GM10847 (cell line): ENCODE results near the gene FTMT.

Experiments
- POLR2A ChIP-seq: IDR thresholded peaks from 2 replicates; pipeline ENCODE4 v1.6.1; 2011; ENCODE audit not compliant: insufficient read length; ENCODE audit errors: extremely low read depth

The FTMT gene

DNA sequence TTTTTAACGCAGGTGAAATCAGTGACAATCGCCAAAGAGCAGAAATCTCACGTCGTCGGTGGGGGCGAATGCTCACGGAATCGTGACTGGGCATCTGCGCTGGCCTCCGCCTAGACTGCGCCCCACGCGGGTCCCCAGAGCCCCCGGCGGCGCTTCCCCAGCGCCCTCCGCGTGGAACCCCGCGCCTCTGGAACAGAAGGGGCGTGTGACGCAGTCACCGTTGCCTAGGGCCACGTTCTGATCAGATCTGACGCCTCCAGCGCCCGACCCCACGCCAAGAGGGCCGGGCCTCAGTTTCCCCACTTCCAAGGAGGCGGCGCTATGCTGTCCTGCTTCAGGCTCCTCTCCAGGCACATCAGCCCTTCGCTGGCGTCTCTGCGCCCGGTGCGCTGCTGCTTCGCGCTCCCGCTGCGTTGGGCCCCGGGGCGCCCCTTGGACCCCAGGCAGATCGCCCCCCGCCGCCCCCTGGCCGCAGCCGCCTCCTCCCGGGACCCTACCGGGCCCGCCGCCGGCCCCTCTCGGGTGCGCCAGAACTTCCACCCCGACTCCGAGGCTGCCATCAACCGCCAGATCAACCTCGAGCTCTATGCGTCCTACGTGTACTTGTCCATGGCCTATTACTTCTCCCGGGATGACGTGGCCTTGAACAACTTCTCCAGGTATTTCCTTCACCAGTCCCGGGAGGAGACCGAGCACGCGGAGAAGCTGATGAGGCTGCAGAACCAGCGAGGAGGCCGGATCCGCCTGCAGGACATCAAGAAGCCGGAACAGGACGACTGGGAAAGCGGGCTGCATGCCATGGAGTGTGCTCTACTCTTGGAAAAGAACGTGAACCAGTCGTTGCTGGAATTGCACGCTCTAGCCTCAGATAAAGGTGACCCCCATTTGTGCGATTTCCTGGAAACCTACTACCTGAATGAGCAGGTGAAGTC, at the start of gene FTMT:
Gene FTMT (plus strand): TSS at position 240 of the 932 bp plus-strand sequence. CDS start 82 bp downstream, at position 322.
- no peak for TF ChIP-seq POLR2A

DNA sequence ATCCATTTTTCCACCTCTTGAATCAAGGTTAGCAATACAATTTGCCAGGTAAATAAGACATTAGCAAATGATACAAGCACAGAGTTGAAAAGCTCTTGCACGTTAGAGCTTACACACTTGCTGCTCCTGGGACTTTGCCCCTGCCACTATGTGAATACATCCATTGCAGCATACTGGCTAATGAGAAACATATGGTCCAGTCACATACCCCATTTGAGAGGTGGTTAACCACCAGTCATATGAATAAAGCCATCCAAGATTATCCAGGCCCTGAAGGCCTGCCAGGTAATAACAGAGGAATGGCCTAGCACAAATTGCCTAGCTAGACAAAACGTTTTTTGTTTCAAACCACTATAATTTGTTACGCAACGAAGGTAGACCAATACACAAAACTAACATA, 45.8 kb upstream of the FTMT start:
- TF ChIP-seq POLR2A: no peak

DNA sequence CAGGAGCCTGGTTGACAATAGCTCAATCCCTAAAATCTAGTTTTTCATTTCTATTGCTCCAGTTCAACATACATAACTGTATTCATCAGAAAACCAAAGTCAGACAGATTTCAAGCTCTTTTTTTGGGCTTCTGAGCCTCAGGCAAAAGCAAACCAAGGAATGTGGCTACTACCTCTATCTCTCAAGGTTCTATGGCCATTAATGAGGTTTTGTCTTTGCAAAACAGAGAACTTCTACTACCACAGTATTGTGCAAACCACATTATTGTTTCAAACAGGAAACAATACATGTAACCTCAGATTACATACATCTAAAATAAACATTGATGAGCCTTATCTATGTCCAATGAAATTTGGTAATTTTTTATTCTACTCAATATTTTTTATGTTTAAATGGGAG, 35.5 kb upstream of the FTMT start:
- TF ChIP-seq POLR2A: no peak

DNA sequence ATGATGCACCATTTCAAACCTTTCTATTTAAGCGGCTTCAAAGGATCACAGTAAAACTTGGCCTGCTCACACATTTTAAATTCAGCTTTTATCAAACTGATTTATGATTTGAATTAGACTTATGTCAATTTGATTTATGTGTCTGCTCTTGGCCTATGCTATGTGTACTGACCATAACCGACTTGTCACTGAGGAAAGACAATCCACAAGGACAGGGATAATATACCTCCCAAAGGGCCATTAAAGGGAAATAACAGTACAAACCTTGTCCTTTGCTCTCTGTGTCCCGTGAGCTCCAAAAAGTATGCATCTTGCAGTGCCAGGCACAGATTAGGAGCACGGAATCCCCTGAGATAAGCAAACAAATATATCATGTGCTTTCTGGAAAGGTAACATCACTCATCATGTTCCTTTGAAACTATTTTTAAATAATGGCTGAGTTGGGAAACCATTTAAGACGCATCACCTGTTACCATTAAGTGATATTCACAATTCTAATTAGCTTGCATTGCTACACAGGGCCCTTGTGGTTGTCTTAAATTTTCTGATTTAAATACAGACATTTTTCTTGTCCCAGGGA, 31.9 kb upstream of the FTMT start:
- TF ChIP-seq POLR2A: no peak

DNA sequence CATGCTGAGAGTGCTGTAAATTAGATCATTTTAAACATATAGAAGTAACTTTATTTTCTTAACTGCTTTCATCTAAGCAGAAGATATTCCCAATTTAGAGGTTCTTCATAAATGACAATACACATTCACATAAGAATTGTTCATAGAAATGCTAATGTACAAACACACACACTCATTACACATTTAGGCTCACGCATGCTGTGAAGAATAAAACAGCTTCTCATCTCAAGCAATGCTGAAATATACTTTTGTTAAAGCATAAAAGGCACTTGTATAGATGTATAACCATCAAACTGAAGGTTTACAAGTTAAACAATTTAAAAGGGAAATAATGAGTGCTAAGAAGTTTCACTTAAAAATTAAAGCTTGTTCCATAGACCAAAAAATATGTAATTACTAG, 18.1 kb upstream of the FTMT start:
- no peak for TF ChIP-seq POLR2A

DNA sequence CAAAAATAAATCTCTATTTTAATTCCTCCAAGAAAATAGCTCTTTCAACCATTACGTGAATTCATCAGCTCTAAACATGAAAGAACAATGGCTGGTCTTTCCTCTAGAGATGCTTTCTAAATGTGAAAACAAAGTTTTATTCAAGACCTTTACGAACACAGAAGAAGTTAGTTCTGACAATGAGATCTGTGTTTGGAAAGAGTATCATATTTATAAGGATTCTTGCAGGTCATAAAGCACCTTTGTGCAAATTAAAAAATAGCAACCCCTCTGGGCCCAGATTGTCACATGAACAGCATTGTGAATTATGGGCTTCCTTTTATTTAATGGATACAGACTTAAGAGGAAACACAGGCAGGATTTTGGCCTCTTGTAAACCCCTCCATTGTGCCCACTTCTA, 17.7 kb upstream of the FTMT start:
- no peak for TF ChIP-seq POLR2A

DNA sequence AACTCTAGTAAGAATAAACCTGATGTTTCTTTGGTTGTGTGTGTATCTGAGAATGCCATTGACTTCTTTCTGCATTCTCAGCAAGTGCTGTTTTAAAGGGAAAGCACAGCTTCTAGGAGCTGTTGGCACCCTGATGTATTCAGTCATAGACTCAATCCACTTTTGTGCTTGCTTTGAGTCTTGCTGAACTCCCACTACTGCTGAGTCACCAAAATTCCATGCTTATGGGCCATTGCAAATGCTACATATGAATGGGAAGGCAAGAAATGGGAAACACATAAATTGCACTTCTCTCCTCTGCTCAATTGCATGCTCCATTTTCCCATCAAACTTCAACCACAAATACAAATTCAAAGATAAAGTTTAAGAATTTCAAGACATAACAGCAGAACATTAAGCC, 9.8 kb upstream of the FTMT start:
- TF ChIP-seq POLR2A: no peak

DNA sequence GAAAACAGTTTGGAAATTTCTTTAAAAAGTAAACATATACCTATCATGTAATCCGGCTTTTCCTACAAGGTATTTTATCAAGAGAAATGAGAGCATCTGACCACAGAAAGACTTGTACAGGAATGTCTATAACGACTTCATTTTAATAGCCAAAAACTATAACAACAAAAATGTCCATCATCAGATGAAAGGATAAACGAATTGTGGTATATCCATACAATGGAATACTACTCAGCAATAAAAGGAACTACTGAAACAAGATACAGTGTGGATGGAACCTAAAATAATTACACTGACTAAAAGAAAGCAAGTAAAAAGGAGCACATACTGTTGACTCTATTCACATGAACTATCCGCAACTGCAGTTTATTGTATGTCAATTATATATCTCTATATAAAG, 1.4 kb upstream of the FTMT start:
- TF ChIP-seq POLR2A: no peak

DNA sequence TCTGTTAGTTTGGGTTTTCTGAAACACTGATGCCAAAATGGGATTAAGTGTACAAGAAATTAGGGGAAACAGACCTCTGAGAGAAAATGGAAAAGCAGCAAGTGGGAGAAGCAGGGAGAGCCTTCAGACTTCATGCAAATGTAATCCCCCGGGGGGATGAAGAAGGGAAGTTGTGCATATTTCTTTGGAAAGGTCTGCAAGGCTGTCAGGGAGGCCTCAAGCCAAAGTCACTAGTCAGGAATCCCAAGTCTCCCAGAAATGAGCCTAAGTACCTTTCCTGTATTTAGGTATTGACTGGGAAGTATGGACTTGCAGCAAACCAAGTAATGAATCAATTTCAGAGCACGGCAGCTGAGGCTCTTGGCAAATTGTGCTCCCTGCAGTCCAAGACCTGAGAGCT, 2.2 kb downstream of the FTMT start:
- TF ChIP-seq POLR2A: no peak

DNA sequence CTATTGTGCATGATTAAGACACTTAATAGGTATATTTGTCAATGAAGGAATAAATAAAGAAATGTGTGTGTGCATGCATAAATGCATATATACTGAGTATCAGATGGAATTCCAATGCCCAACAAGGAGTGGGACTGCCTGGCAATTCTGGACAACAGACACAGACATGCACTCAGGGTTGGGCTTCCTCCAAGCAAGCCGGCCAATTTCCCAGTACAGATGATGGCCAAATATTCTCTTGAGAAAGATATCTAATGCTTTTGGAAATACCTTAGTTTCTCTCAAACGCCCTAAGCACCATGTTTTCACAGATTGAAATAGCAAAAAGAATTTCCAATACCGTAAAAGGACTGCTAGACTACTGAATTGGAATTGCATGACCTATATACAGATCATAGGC, 11.1 kb downstream of the FTMT start:
- no peak for TF ChIP-seq POLR2A

DNA sequence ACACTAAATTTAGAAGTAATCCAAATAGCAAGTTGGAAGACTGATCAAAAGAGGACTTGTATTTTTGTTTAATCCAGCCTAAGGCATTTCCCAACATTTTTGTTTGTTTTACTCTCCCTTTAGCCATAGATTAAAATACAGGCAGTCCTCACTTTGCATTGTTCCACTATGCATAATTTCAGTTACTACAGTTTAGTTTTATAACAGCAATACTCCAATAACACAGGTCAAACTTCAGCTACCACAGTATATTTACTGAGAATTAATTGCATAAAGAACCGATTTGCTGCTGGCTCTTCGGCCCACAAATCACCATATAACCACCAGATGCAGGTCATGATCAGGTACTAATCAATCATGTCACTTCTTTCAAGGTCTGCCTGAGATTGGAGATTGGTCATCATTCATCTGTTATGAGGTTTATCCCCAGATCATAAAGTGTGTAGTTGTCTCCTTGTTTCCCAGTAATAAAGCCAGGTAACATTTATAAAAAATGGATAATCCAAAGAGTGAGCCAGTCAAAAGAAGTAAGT, 12.1 kb downstream of the FTMT start:
- TF ChIP-seq POLR2A: no peak

DNA sequence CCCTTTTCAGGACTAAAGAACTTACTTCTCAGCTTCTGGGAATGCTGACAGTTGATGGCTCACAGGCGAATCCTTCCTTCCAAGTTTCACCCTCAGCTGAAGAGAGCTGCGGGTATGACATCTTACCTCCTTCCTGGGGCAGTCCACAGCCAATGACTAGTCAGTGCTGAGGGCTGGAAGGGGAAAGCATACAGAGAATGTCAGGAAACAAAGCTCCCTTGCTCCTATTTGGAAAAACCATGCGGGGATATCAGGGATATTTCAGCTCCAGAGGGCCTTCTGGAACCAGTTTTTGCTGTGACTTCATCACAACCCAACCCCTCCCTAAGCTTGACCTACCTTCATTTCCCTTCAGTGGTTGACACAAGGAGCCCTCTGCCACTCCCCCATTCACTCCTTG, 15.7 kb downstream of the FTMT start:
- no peak for TF ChIP-seq POLR2A

DNA sequence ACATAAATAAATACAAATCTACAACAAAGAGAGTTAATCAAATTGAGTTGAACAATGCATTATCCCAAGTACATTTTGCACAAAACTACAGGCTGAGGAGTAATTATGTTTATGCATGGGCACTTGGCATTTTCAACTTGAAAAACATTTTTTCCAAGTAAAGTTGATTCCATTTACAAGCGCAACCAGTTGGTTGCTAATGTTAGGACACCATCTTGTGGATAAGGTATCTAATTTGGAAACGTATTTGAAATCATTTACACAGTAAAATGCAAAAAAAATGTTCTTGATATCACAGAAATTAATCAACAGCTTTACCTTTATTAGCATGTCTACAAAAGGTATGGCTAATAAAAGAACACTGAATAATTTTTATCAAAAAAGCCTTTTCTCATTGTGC, 18.8 kb downstream of the FTMT start:
- no peak for TF ChIP-seq POLR2A

DNA sequence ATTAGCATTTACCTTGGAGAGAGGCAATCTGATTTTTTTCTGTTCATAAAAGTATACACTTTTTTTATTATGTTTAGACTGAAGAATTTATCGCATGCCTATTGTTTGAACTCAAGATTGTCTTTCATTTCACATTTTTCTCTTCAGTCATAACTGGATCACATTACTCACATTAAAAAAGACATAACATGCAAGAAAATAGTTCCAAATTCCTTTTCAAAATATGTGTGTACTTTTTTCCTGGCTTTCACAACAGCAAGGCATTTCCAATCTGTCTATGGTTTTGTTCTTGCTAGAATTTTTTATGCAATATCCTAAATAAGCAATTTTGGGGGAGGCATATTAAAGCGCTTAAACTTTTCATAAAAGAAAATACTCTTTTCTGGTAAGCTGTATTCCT, 21.2 kb downstream of the FTMT start:
- TF ChIP-seq POLR2A: no peak

DNA sequence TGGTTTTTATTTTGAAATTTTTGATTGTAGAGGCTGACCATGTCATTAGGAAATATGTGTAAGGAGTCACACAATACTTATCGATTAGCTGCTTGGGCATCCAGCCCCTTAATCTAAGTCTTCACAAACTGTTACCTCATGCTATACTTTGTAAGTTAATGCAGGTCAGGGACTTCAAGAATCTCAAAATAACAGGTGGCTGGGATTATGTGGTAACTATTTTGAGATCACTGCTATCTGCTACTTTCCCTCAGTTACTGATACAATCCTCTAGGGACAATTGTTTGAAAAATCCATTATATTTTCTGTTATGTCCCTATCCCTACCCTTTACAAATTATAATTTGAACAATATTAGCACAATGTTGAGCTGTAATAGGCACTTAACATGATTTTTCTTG, 21.7 kb downstream of the FTMT start:
- TF ChIP-seq POLR2A: no peak

DNA sequence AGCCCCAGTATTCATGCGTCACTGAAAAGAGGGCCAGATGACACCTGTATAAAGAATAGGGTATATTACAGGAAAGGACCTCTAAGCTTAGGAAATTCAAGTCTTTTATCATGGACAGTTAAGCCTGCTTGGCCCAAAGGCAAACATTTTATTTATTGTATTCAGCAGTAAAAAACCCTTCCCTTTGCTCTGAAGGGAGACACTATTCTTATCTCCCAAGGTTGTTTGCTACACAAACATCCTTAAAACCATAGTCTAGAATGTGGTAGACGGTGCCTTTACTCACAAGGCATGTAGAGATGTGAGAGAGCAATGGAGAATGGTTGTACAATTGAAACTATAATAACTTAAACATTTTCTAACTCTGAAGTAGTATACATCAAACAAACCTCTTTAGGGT, 33.9 kb downstream of the FTMT start:
- TF ChIP-seq POLR2A: no peak
